Measurements from ENCODE around the gene TOB2.
A peak's percentile ranks its signal among the peaks of the same experiment; 100 is the strongest.
"Not testable (repeated sequence)": the region's sequence is repeated elsewhere in the genome, so short reads cannot be mapped to it uniquely, and the experiment has no call there.

TOB2 gene

DNA sequence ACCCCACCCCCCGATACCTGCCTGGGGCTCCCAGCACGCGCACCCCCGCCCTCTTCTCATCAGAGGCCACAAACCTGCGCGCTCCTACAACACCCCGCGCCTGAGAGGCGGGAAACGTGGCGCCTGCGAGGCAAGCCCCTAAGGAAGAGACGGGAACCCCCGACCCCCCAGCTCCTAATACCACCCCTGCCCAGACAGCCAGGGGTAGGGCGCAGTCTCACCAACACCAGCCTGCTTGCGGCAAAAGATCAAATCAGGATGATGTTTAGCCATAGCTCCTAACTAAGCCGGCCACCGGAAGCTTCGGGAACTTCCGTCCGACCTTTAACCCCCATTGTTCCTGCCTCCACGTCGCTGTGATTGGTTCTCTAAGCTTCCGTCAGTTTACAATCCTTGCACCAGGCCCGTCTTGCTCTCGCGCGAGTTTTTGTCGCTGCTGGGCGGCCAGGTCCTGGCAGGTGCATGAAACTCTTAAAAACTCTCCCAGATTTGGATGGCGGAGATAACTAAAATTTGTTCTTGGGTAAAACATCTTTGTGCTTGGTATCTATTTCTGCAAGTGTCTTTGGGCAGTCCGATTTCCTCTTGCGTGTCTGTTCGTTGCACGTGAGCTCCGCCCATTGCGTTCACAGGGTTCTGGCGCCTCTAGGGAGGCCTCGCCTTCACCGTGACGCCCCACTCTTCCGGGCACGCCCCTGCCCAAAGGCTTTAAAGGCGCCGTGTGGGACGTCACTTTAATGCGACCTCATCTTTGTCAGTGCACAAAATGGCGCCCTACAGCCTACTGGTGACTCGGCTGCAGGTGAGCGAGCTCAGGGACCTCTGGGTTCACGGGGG is 22.0 kb upstream of the TOB2 start, which contains the start of the genes ACO2 and PHF5A:
TSS of gene ACO2 (plus strand) at position 737 of the 837 bp plus-strand sequence. CDS start at position 767, 30 bp downstream.
TSS of gene PHF5A (minus strand) at position 312 of the 837 bp plus-strand sequence. CDS start at position 273, 39 bp downstream.
- peak within 1 kb of the TSS; percentile 93 for H3K4me3 ChIP-seq (ENCODE audit: low read depth, low read length)

DNA sequence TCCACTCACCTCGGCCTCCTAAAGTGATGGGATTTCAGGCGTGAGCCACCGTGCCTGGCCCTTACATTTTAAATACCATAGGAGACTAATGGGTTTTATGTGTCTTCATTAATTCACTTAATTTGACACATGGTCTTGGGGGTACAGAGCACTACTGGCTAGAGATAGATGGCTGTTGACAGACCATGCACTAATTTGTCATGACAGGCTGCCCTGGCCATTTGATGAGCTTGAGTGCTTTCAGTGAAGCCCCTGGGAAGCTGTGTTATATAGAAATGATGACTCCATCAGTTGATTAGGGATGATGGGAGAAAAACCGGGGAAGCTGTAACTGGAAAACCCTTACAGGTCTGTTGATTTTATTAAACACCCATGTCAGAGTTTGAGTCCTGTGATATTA is 15.3 kb upstream of the TOB2 start:
- H3K4me3 ChIP-seq (ENCODE audit: low read depth, low read length), result no peak overlapping the region

DNA sequence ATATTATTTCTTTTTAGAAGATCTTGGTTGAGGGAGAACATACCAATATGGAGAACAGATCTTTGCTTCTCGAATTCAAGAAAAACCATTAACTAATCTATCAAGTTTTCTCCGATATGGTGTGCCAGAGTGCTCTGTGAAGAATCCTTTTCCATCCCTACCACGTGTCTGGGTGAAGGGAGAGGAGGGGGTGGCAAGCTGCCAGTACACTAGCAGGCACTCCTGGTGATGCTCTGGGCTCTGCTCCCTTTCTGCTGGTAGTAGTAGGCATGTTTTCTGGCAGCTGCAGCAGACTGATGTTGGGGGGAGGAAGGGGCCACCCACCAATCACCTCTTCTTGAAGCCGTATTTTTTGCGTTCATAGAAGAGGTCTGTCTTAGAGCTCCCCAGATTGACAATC is 13.5 kb upstream of the TOB2 start:
- not testable (repeated sequence) for H3K4me3 ChIP-seq (ENCODE audit: low read depth, low read length)

DNA sequence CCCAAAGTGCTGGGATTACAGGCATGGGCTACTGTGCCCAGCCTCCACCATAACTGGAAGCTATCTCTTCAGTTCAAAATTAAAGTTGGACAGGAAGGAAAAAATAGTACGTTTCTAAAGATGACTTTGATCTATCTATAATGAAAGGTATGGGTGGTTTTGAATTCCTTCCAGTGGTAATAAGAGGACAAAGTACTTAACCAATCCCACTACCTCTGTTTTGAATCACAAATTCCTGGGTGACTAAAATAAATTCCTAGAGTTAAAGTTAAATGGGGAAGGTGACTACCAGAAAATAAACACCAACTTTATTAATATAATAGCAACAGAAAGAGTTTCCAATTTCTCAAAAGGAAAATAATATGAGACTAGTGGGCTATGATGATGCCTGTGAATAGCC is 12.8 kb upstream of the TOB2 start:
- no peak overlapping the region for H3K4me3 ChIP-seq (ENCODE audit: low read depth, low read length)

DNA sequence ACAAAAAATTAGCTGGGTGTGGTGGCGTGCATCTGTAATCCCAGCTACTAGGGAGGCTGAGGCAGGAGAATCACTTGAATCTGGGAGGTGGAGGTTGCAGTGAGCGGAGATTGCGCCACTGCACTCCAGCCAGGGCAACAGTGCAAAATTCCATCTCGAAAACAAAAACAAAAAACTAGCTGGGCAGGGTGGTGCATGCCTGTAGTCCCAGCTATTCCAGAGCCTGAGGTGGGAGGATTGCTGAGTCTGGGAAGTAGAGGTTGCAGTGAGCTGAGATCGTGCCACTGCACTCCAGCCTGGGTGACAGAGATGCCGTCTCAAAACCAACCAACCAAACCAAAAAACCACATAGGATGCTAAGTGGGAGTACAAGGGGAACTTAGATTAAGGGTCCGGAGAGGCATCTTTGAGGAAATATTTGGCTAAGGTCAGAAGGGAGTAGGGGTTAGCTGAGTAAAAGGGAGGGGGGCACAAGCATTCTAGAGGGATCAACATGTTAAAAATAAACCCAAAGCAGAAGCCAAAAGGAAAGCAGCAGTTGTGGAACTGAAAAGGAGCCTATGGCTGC is 11.6 kb upstream of the TOB2 start:
- H3K4me3 ChIP-seq (ENCODE audit: low read depth, low read length), result no peak overlapping the region

DNA sequence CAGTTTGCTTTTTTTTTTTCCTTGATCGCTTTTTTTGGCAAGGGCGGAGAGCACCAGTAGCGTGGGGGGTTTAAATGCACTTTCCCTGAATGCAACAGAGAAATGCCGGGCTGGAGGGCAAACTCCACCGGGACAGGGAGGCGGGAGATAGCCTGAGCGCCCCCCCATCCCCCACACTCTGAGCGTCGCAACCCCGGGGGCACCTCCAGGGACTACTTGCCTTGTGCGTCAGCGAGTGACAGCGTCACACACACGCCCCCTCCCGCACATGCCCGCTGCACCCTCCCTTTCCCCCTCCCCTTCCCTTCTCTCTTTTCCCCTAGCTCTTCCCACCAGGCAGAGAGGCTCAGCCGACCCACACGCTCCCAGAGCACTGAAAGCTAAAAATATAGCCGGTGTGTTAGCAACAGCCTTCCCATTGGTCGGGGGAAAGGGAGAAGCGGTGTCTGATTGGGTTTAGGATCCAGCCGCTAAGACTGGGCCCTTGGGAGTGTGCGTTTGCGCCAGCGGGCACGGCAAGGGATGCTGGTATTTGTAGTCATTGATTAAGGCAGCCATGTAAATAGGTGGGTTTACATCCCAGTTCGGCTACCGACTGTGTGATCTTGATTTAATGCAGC is 1.7 kb upstream of the TOB2 start:
- H3K4me3 ChIP-seq (ENCODE audit: low read depth, low read length), result peak overlapping the region; percentile 70

DNA sequence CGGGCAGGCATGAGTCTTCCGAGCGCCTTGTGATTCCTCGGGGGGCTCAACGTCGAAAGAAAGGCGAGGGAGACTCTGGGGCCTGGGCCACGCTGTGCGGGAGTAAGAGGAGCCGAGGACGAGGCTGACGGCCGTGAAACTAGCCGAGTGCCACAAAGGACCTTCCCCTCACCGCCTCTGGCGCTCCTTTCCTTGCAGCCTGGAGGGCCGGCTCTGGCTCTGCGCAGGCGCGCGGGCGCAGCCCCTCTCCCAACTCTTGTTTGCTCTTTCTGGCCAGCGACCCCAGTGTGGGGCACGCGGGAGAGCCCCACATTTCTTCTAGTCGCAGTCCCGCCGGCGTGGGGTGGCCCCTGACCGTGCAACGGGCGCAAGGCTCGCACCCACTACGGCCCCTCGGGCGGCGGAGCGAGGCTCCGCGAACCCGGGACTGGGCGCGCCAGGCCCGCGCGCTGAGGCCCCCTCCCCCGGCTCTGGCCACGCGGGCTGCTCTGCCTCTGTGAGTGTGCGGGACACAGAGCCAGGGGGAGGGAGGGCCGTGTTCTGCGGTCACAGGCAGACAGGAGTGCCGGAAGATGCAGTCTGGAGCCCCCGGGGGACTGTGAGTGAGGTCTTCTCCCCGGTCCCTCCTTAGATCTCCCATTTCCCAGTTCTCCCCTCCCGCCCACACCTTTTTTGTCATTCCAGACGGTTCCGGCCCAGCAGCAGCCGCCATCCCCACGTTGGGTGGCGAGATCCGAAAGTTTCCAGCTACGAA is 1.0 kb upstream of the TOB2 start:
- peak overlapping the region; percentile 70 for H3K4me3 ChIP-seq (ENCODE audit: low read depth, low read length)

DNA sequence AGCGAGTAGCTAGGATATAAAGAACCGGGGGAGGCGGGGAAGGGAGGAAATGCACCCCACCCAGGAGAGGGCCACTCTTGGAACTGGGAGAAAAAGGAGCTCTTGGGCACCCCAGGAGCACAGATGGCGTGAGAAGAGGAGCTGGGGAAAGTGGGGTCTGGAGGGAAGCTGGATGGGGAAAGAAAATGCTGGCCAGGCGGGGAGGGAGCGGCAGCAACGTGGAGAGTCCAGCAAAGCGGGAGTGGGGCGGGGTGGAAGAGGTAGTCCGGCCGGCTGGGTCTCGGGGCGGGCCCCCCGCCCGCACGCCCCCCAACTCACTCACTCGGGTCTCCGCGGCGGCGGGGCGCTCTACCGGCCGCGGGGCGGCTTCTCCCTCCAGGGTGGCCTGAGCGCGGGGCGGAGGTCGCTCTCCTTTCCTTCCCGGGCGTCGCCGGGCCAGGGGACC is 522 bp downstream of the TOB2 start:
- H3K4me3 ChIP-seq (ENCODE audit: low read depth, low read length), result peak overlapping the region; percentile 70

DNA sequence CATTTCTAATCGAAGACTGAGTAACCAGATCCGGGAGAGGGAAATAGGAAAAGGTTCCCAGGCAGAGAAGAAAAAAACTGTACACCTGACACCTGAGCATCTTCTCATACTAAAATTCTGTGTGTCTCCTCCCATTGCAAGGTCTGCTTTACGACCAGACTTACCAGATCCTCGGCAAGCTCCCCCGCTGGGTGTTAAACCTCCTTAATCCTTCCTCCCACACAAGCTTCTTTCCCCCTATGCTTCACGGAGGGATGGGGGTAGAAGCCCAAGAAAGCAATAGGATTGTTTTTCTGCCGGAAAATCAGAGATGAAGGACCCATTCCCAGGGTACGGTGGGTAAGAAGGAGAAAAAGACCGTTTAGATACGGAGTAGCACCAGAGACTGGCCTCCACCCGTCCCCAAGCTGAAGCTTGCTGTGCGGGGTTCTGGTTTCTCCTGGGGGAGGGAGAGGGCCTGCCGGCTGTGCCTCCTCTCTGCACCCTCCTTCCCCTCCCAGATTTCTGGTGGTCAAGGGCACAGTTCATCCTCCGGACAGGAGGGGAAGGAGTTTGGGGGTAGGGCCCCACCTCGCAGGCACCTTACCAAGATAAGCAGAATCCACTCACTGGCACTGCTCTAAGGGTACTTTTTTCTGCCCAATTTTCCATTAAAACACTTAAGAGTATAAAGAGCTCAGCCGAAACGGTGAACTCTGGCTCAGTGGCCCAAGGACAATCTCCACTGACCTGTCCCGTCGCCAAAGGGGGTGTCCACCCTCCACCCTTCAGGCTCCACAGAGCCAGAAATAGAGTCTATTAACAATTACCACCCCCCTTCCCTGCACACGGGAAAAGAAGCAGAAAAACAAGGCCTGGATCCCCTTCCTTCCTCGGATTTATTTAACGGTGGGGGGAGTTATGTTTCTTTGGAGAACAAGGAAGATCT is 1.2 kb downstream of the TOB2 start:
- peak overlapping the region; percentile 70 for H3K4me3 ChIP-seq (ENCODE audit: low read depth, low read length)

DNA sequence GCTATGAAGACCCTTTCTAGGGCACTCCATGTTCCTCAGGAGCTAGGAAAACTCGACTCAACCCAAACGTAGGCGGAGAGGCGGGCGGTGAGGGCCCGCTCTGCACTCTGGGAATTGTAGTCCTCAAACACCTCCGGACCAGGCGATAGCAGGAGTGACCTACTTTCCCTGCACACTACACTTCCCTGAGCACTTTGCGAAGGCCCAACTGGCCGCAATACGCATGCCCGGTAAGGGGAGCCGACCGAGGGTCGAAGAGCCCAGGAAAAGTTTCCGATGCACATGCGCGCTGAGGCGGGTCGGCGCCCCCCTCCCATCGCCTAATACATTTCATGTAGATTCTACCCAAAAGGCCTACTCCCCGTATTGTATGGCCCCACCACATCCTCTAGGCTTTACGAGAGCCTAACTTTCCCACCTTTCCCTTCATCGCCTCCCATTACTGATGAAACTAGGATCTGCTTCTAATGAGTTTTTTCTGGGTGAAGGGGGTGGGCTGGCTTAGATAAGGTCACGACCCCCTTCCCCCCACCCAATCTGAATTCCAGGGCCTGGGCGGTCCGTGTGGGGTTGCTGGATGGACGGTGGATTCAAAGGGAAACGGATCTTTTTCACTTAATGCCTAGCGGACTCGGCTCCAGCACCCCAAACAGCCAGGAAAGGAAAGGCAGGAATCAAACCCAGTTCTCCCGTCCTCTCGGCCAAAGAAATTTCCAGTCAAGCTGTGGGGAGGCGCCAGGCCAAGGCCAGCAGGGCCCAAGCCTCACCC is 2.1 kb downstream of the TOB2 start:
- peak overlapping the region; percentile 70 for H3K4me3 ChIP-seq (ENCODE audit: low read depth, low read length)

DNA sequence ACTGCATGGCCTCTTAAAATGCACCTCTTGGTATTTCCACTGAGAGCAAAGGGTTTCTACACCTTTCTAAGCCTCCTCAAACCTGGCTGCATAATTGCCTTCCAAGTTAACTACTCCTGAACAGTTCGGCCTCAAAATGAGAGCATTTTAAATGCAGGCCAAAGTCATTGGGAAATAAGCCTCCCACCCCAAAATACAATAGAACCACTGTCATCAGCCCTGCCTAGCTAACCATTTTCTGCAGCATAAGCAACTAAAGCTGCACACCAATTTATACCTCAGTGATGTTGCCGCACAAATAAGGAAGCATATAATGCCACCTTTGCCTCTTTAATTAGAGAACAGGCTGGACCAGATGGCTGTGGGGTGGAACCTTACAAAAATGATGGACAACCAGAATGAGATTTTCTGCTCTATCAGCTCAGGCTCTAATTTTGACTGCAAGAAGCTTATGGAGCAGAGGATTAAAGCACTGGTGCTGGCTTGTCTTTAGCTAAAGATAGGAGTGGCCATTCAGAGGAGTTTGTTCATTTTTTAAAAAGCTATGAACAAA is 4.3 kb downstream of the TOB2 start:
- no peak overlapping the region for H3K4me3 ChIP-seq (ENCODE audit: low read depth, low read length)

DNA sequence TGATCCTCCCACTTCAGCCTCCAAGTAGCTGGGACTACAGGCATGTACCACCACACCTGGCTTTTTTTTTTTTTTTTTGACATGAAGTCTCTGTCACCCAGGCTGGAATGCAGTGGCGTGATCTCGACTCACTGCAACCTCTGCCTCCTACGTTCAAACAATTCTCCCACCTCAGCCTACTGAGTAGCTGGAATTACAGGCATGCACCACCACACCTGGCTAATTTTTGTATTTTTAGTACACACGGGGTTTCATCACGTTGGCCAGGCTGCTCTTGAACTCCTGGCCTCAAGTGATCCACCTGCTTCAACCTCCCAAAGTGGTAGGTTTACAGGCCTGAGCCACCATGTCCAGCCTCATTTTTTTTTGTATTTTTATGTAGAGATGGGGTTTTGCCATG is 6.1 kb downstream of the TOB2 start:
- H3K4me3 ChIP-seq (ENCODE audit: low read depth, low read length), result not testable (repeated sequence)

DNA sequence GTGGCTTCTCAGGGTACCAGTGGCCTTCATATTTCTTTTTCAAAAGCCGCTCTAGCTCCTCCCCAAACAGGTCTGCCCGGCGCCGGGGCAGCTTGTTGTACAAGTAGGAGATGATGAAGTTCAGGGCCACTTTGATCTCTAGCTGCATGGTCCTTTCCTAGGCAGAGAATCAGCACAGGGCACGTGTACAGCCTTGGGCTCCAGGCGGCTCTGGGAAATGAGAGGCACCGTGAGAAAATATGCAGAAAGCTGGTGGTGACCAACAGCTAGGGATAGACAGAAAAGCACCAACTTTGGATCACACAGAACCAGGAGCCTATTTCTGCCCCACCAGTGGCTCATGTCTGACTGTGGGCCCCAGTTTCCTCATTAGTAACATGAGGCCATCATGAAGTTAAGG is 9.4 kb downstream of the TOB2 start:
- H3K4me3 ChIP-seq (ENCODE audit: low read depth, low read length), result no peak overlapping the region

DNA sequence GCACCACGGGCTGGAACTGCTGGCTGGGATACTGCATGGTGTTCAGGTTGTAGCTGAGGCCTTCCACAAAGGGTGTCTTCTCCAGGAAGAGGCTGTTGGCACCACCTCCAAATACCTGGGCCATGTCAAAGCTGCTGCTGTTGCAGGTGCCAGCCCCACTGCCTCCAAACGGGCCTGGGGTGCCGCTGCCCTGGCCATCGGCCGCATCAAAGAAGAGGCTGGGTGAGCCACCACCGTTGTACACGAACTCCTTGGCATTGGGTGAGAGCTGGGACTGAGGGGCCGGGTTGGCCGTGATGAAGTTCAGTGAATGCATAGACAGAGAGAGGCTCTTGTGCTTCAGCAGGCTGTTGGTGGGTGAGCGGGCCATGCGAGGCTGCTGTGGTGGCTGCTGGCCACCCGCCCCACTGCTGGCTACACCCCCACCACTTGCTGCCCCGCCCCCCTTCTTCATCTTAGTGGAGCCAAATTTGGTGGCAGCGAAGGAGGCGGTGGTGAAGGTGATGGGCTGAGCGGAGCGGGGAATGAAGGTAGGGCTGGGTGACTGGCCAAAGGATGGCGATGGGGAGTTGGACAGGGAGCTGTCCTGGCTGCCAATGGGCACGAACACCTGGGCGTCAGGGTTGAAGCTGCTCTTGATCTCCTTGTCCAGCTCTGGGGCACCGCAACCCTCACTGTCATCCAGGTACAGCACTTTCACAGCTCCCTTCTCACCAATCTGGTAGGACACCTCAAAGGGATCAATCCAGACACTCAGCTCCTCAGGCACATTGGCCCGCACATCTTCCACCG is 10.1 kb downstream of the TOB2 start:
- no peak overlapping the region for H3K4me3 ChIP-seq (ENCODE audit: low read depth, low read length)

DNA sequence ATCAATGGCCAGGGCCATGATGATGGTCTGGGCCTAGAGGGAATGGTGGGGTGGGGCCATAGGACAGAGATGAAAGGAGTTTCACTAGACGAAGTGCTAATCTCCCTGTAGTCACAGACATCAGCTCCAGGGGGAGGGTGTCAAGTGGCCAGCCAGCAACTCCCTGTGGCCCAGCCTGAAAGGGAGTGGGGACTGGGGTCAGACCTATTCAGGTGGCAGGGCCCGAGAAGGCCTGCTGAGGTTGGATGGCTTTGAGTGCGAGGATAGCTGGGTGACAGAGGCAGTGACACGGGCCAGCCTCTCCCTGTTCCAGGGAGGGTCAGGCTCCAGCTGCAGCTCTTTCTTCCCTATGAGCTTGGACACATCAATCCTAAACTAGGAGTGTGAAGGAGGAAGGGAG is 11.0 kb downstream of the TOB2 start:
- H3K4me3 ChIP-seq (ENCODE audit: low read depth, low read length), result no peak overlapping the region

DNA sequence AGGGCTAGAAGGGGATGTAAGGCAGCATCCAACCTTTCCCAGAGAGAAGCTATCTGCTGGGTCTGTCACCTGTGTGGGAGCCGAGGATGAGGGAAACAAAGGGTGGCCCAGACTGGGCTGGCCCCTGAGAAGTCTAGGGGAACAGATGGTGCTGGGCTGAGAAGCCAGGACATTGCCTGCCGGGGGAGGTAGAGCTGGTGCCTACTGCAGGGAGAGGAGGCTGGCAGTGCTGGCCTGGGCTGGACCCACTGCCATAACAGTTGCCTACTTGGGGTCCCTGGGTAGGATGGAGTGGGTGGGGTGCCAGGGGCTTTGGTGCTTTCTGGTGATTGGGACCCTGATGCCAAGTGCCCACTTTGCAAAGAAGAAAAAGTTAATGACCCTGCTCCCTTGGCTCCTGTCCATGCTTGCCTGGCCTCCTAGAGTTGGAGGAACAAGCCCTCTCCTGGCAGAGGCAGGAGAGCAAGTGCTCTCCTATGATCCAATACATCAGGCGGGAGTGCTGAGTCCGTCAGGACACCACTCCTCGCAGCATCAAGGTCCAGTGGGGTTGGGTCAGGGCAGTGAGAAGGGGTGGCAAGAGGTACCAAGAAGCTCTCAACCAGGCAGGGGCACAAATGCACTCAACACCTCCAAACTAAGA is 12.1 kb downstream of the TOB2 start:
- H3K4me3 ChIP-seq (ENCODE audit: low read depth, low read length), result not testable (repeated sequence)

DNA sequence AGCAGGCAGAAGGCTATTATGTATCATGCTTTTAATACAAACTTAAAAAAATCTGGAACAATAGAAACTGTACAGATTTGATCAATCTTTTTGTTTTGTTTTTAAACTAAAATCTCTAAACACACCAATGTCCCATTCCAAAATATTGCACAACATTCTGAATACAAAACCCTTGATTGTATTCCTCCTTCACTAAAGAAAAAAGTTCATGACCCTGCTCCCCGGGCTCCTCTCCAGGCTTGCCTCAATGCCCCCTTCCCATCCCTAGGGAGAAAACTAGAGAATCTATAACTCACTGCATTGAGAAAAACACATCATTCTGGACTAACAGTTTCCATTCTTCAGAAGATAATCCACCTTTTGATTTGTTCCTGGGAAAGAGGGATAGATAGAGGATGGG is 13.1 kb downstream of the TOB2 start:
- H3K4me3 ChIP-seq (ENCODE audit: low read depth, low read length), result not testable (repeated sequence)

DNA sequence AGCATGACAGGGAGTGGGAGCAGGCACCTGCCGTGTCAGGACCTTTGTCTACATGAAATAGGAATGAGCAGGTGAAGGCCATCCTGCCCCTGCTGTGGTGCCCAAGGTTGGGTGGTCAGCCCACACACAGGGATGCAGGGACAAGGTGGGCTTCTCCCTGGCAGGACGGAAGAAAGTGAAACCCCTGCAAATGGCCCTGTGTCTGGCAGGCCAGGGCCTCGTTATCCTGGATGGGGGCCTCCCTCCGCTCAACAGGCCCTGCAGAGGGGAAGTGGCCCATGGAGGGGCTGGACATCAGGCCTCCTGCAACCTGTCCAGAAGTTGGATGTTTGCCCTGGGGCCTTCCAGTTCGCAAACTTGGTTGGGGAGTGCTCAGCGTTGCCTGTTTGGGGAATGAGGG is 14.9 kb downstream of the TOB2 start:
- no peak overlapping the region for H3K4me3 ChIP-seq (ENCODE audit: low read depth, low read length)

Measured in iPS-11a (cell line).